GM18498 (cell line): ENCODE results near the gene DACH2.
"Not testable (repeated sequence)": the region's sequence is repeated elsewhere in the genome, so short reads cannot be mapped to it uniquely, and the experiment has no call there.

Source experiments
- ATAC-seq: cut with Tn5 transposase; IDR thresholded peaks from one replicate; pipeline ENCODE4 v1.9.1; 2021; ENCODE audit warnings: mild to moderate bottlenecking, moderate library complexity; ENCODE audit not compliant: unreplicated experiment

The DACH2 gene

DNA sequence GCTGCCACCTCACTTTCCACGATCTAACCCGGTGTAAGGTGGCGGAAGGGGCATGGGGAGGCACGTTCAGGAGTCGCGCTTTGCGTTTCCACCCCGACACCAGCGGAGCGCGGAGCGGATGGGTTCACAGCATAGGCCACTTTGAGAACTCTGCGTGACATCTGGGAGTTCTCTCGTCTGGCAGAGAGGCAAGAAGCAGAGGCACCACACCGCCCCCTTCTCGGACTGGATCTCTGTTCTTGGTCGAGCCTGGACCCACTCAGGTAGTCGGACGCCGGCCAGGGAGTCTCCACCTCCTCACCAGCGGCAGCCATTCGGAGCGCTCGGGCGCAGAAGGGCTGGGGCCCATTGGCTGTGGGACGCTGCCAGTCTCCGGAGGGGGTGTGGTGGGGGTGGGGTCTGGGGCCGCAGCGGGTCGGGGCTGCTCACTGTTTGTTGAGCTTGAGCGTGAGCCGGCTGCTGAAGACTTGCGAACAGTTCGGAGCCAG, at the start of gene DACH2:
TSS of gene DACH2 (plus strand) at position 428 of the 488 bp plus-strand sequence.
- peak; percentile 100 for ATAC-seq

DNA sequence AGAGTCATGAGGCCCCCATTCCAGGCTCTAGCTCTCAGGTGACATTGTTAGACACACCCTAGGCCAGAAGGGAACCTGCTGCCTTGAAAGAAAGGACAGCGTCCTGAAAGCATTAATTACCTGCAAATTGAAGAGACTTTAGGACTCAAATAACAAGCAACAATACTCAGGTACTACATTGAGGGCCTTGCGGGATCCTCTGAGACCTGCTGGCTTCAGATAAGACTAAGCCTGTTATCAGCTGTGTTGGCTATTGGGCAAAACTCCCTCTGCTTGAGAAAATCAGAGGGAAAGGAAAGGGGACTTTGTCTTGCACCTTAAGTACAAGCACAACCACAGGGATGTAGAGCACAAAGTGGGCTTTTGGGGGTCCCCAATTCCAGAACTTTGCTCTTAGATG, 45.9 kb upstream of the DACH2 start:
- no peak for ATAC-seq

DNA sequence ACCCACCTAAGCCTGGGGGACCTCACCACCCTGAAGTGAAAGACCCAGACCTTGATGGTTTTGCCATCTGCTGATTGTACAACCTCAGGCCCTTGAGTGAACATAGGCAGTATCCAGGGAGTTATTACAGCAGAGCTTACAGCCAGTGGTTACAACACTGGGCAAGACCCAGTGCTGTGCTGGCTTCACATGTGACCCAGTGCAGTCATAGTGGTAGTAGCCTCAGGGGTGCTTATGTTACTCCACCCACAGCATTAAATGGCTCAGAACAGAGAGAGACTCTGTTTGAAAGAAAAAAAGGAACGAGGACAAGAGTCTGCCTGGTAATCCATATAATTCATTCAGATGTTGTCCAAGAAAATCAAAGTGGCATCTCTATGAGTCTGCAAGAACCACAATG, 45.2 kb upstream of the DACH2 start:
- no peak for ATAC-seq

DNA sequence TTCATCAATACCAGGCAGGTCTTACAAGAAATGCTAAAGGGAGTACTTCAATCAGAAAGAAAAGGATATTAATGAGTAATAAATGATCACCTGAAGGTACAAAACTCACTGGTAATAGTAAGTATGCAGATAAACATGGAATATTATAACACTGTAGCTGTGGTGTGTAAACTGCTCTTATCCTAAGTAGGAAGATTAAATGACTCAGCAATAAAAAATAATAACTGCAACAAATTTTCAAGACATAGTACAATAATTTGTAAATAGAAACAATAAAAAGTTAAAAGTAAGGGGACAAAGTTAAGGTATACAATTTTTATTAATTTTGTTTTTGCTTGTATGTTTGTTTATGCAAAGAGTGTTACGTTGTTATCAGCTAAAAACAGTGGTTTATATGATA, 43.7 kb upstream of the DACH2 start:
- no peak for ATAC-seq

DNA sequence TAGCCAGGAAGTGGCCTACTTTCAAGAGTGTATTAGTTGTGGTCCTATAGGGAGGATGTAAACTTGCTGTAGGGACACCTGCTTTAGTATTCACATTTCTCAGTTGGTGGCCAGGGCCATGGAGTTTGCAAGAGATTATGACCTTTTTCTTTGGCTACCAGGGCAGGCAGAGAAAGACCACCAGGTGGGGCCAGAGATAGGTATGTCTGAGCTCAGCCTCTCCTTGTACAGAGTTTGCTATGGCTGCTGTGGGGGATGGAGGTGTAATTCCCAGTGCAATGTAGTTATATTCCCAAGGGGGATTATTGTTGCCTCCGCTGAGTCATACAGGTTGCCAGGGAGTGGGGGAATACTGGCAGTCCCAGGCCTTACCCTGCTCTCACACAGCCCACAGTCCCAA, 26.3 kb upstream of the DACH2 start:
- ATAC-seq: no peak

DNA sequence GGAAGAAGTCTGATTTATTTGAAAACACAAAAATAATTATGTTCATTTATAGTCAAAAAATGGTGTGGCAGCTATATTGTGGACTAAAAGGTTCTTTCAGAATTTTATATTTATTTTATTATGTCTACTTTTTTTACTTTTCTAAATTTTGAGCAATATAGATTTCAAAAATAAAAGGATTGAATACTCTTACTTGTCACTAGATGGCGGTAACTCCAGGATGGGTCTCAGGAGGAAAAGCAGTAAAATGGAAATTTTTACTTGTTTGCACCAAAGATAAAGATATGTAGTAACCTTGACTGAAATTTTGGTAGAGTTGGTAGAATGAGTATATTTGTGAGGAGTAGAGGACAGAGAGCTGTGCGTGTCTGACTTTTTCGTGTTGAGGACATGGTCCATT, 14.5 kb upstream of the DACH2 start:
- ATAC-seq: no peak

DNA sequence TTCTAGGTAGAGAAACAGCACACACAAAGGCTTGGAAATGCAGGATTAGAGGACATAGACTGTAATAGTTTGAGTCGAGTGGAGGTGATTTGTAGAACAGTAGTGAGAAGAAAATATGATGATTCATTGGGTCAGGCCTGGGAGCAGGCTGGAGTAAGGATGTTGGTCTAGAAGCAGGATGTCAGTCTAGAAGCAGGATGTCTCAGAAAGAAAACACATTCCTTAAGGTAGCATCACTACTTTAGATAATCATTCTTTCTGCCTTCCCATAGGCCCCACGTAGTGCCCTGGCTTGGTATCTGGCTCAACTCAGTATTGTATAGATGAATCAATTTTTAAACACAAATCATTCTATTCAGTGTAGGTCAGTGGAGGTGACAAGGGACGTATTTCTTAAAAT, 11.2 kb upstream of the DACH2 start:
- ATAC-seq: no peak

DNA sequence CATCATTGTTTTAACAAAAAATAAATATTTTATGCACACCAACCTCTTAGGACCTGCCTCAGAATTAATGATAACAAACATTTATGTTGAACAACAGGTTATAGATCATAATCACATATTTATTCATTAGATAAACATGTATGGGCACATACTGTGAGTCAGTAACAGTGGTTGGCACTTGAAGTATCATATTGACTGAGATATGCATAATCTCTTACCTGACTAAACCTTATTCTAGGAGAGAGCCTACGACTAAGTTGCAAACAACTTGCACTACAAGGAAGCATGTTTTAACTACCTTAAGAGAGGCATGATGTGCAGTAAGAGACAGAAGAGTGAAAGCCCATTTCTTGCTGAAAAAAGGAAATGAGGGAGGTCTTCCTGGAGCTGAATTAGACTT, 6.5 kb upstream of the DACH2 start:
- ATAC-seq: no peak

DNA sequence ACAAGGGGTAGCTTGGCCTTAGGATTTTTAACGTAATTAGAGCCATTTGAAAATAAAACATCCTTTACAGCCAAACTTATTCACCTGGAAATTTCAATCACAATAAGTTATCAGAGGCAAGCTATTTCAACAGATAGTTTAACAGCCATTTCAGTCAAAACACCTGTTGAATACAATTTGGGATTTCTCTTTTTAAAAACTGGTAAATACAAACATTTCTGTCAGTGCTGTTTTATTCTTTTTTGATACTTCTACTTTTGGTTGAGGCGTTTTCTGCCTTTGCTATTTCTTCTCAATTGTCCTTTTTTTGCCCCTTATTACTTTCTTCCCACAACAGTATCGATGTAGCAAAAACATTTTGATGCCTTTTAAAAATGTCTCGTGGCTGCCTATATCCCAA, 2.1 kb upstream of the DACH2 start:
- ATAC-seq: no peak

DNA sequence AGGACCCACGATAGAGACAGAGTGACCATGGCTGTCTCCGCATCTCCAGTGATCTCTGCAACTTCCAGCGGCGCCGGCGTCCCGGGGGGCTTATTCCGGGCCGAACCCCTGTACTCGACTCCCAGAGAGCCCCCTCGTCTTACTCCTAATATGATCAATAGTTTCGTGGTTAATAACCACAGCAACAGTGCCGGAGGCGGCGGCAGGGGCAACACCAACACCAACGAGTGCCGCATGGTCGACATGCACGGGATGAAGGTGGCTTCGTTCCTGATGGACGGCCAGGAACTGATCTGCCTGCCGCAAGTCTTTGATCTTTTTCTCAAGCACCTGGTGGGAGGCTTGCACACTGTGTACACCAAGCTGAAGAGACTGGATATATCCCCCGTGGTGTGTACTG, 343 bp downstream of the DACH2 start:
- no peak for ATAC-seq

DNA sequence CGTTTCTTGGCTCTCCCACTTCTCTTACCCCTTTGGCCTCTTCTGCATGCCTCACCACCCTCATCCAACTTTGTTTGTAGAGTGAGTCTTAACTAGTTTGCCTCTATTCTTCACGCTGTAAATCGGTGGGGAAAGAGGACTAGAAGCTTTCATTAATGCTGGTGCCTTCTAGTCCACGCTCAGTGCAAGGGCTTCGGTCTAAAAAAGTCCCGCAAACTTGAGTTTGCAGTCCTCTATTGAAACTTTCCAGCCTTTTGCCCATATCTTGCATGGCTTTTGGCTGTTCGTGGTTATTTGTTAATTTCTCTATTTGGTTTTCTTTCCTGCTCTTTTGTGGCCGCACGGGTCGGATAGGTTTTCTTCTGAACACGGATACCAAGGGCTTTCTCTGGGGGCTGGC, 868 bp downstream of the DACH2 start:
- no peak for ATAC-seq

DNA sequence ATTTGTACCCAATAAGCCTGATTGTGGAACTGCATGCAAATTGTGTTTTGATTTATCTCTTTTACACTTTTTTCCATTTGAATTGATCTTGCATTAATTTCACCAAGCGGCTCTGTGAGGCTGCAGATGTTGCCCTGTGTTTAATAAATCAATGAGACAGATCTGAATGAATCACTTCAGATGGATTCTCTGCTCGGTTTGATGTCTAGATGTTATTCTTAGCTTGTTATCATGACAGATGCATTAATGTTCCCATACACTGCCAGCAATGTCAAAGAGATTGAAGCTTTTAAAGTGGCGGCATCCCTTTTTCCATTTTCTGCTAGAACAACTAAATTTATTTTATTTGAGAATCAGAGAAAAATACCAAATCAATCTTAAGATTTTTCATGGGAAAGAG, 6.3 kb downstream of the DACH2 start:
- ATAC-seq: no peak

DNA sequence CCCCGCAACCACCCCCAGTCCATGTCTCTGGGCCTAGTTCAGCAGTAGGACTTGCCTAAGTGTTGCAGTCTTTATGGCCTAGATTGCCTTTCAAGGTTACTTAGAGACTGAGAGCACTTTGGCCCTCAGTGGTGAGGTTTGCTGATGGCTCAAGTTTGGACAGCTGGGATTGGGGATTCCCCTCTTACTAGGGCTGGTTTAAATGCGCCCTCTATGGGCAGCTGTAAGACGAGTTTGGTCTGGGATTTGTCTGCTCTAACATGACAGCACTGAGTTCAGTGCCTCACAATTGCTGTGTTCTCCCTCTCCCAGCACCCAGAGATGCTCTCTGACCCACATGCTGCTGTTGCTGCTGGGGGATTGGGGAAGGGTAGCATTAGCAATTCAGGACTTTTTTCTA, 23.1 kb downstream of the DACH2 start:
- ATAC-seq: peak; percentile 71

DNA sequence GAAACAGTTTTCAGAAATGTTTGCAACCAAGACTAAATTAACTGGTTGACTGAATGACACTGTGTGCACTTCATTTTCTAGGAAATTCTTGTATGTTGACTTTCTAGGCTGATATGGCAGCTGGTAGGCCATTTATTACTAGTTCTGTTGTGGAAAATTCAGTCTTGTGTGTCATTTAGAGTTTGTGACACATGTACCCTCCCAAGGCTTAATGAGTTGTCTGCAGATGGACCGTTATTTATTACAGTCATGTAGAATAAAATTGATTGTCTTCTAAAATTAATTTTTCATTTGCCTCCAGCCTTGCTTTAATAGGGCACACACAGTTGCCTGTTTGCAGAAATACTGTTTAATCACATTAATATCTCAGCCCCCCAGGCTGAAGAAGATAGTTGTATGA, 30.7 kb downstream of the DACH2 start:
- no peak for ATAC-seq

DNA sequence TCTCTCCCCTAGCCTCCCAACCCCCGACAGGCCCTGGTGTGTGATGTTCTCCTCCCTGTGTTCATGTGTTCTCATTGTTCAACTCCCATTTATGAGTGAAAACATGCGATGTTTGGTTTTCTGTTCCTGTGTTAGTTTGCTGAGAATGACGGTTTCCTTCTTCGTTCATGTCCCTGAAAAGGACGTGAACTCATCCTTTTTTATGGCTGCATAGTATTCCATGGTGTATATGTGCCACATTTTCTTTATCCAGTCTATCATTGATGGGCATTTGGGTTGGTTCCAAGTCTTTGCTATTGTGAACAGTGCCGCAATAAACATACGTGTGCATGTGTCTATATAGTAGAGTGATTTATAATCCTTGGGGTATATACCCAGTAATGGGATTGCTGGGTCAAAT, 33.1 kb downstream of the DACH2 start:
- ATAC-seq: not testable (repeated sequence)

DNA sequence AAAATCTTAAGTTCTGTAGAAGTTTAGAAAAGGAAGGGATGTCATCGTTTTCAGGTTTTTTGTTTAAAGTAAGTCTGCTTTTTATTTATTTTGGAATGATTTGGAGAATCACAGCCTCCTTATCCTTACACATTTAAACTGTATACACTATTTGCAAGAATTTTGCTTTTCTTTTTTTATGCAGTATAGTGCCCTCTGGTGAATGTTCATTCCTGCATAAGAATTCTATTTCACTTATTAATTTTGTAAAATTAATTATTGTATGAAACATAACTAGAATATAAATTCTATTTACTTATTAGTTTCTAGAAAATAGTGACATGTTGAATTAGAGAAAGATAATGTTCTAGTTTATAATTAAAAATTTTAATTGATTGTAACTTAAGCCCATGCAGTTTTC, 44.6 kb downstream of the DACH2 start:
- ATAC-seq: no peak

DNA sequence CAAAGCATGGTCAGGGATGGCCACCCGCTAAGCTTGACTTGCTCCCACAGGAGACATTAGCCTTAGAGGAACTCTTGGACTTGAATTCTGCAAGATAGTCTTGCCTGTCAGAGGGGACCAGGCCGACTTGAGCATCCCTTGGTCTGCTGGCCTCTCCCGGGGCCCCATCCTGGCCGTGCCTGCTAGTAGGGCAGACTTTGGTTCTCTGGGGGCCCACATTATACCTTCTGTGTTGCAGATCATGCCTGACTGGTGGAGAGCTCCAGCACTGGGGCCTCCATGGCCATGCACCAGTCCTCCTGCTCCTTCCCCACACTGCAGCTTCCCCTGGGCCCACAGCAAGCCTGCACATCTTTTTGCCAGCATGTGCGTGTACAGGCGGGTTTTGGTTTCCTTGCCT, 46.5 kb downstream of the DACH2 start:
- ATAC-seq: no peak

DNA sequence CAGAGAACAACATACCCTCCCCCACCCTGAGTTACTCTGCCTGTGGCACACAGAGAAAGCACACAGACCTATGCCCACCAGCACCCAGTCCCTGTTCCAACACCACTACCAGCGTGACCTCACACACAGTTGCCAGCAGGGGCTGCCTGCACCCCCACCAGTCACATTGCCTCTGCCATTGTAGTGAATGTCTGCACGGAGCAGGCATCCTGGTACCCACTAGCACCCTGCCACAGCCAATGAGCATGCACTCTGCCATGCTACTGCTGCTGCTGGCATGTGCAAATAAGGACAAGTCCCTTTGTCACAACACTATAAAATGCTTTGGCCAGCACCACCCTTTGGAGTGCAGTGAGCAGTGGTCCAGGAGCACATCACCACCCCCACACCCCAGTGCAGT, 47.1 kb downstream of the DACH2 start:
- no peak for ATAC-seq

DNA sequence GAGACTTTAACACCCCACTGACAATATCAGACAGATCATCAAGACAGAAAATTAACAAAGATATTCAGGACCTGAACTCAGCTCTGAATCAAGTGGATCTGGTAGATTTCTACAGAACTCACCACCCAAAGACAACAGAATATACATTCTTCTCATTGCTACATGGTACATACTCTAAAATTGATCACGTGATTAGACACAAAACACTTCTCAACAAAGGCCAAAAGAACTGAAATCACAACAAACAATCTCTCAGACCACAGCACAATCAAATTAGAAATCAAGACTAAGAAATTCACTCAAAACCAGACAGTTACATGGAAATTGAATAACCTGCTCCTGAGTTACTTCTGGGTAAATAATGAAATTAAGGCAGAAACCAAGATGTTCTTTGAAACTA, 49.6 kb downstream of the DACH2 start:
- ATAC-seq: no peak

DNA sequence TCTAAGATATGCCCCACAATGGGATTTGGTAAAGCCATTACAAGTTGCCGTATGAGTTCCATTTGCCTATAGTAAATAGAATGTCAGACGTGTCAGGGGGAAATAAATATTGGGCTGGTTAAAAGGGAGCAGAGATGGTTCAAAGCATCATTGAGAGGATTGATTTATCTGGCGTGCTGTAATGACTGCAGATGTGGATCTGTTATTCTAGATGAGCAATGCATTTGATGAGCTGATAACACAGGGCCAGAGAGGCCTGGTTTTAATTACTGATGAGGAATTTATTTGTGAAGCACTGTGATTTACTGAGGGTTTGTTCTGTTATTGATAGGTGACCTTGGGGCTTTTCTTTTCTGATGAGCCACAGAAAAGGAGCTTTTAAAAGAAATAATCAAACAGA, 62.5 kb downstream of the DACH2 start:
- no peak for ATAC-seq

DNA sequence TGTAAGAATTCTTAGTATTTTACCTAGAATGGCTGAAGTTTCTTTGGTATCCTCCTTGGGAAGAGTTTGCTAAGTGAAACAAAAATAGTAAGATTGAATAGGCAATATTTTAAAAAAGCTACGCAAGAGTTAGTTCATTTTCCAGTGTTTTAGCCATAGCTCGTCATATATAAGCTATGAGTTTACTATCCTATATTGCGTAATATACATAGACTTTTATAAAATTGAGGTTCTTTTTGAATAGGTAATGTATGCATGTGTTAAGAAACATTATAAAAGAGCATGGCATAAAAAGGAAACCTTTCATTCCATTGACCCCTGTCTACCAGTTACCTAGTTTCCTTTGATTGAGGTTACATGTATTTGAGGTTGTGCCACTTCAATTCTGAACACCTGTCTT, 67.0 kb downstream of the DACH2 start:
- ATAC-seq: no peak

DNA sequence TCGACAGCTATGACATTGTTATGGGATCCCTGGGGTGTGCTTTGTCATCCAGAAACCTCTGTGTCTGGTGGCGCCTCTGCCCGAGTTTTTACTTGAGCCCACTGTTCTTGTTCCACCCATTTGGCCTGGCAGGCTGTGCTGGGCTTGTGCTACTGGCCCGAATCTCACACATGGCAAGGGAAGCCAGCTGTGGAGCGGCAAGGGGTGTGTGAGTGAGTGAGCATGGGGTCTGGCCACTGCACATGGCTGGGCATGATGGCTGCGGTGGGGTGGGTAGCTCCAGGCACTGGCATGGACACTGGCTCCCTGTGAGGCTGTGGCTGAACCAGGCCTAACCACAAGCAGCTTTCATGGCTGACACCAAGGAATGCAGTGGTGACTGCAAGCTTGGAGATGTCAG, 89.2 kb downstream of the DACH2 start:
- ATAC-seq: no peak

DNA sequence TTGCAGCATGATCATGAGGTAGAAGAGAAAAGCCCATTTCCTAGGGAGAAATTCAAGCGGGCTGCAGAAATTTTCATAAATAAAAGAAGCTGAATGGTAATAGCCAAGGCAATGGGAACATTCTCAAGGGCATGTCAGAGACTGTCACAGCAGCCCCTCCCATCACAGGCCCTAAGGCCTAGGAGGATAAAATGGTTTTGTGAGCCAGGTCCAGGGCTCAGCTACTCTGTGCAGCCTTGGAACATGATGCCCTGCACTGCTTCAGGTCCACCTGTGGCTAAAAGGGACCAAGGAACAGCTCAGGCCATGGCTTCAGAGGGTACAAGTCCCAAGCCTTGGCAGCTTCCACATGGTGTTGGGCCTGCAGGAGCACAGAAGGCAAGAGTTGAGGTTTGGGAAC, 93.3 kb downstream of the DACH2 start:
- ATAC-seq: no peak

DNA sequence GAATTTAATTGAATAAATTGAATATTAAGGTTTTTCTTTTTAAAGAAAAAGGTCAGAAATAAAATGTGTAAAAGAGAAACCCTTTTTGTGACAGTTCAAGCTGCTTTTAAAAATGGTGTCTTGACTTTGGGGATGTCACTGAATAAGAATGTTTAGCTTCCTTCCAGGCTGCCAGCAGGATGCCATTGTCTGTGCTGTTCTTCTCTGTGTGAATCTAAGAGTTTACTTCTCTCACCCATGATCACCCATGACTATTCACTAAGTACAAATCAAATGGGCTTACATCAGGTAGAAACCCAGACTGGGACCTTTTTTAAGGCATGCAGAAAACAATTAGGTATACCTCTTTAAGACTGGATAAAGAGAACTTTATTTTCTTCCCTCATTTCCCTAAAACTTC, 115.3 kb downstream of the DACH2 start:
- no peak for ATAC-seq
